NB4 (cell line): ENCODE measurements around the gene FCHSD1.

Source experiments
- MAX ChIP-seq: IDR thresholded peaks from 2 replicates; pipeline ENCODE4 v1.6.1; 2011; ENCODE audit warnings: low read depth, low read length
- TF ChIP-seq, protein P1 (sequence below): IDR thresholded peaks from one replicate; pipeline ENCODE4 v1.5.1; 2012; ENCODE audit warnings: low read depth, low read length

- TF ChIP-seq, protein P1, sequence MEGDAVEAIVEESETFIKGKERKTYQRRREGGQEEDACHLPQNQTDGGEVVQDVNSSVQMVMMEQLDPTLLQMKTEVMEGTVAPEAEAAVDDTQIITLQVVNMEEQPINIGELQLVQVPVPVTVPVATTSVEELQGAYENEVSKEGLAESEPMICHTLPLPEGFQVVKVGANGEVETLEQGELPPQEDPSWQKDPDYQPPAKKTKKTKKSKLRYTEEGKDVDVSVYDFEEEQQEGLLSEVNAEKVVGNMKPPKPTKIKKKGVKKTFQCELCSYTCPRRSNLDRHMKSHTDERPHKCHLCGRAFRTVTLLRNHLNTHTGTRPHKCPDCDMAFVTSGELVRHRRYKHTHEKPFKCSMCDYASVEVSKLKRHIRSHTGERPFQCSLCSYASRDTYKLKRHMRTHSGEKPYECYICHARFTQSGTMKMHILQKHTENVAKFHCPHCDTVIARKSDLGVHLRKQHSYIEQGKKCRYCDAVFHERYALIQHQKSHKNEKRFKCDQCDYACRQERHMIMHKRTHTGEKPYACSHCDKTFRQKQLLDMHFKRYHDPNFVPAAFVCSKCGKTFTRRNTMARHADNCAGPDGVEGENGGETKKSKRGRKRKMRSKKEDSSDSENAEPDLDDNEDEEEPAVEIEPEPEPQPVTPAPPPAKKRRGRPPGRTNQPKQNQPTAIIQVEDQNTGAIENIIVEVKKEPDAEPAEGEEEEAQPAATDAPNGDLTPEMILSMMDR = no peak
- no peak for TF ChIP-seq MAX
These were observed 5.2 kb upstream of the FCHSD1 start for GRCh38 chr5:141656396-141656795.
